NT2/D1 (cell line): ENCODE measurements around the gene TRMT2A.
A peak's percentile ranks its signal among the peaks of the same experiment; 100 is the strongest.

Experiments used
- DNase-seq: peaks from one replicate; pipeline ENCODE4 v3.0.0-alpha.2; 2011; ENCODE audit warnings: low read depth, low spot score
- H3K27me3 ChIP-seq: 2 replicates; pipeline ENCODE4 v1.6.0; 2011; ENCODE audit warnings: mild to moderate bottlenecking; ENCODE audit not compliant: insufficient read length, insufficient read depth
- H3K36me3 ChIP-seq: 2 replicates; pipeline ENCODE4 v1.6.1; 2011; ENCODE audit warnings: mild to moderate bottlenecking, low read length, mixed read lengths; ENCODE audit not compliant: insufficient read depth, insufficient read length
- H3K4me1 ChIP-seq: 2 replicates; pipeline ENCODE4 v1.5.1; 2011; ENCODE audit not compliant: insufficient read depth, insufficient read length
- H3K4me3 ChIP-seq: 2 replicates; pipeline ENCODE4 v1.5.1; 2011; ENCODE audit warnings: low read depth; ENCODE audit not compliant: insufficient read length
- H3K9ac ChIP-seq: 2 replicates; pipeline ENCODE4 v1.6.0; 2011; ENCODE audit warnings: low read depth; ENCODE audit not compliant: insufficient read length
- H3K9me3 ChIP-seq: 2 replicates; pipeline ENCODE4 v1.5.1; 2011; ENCODE audit warnings: mild to moderate bottlenecking, low read length; ENCODE audit not compliant: insufficient read depth
- SUZ12 ChIP-seq: IDR thresholded peaks from 2 replicates; pipeline ENCODE4 v1.6.1; 2011; ENCODE audit not compliant: insufficient read length, insufficient read depth; ENCODE audit errors: extremely low read depth
- YY1 ChIP-seq: IDR thresholded peaks from 2 replicates; pipeline ENCODE4 v1.6.1; 2011; ENCODE audit not compliant: insufficient read length, insufficient read depth
- ZNF274 ChIP-seq: IDR thresholded peaks from 2 replicates; pipeline ENCODE4 v1.6.1; 2011; ENCODE audit warnings: mild to moderate bottlenecking, low read depth, low read length

Gene TRMT2A

GRCh38 chr22:20136603-20136873 lies 19.5 kb upstream of the TRMT2A start:
- no peaks in the 10 kb centered on the region for H3K9me3 ChIP-seq
- H3K27me3 ChIP-seq, result no peaks in the 10 kb centered on the region
- no peak overlapping the region for H3K4me3 ChIP-seq
- DNase-seq, result no peak
- H3K36me3 ChIP-seq, result peaks cover 25% of the 10 kb centered on the region
- H3K9ac ChIP-seq, result no peak overlapping the region
- TF ChIP-seq ZNF274, result no peak
- no peak for TF ChIP-seq SUZ12
- no peak for TF ChIP-seq YY1
- peaks cover 17% of the 10 kb centered on the region for H3K4me1 ChIP-seq

- TF ChIP-seq SUZ12 (no peak), ZNF274 (no peak), YY1 (no peak)
- peaks cover 23% of the 10 kb centered on the region for H3K36me3 ChIP-seq
- no peak overlapping the region for H3K9ac ChIP-seq
Observed at GRCh38 chr22:20135806-20136602, 19.0 kb upstream of the TRMT2A start.

GRCh38 chr22:20135265-20135664 lies 18.2 kb upstream of the TRMT2A start:
- TF ChIP-seq SUZ12 (no peak), ZNF274 (no peak), YY1 (no peak)

More at GRCh38 chr22:20135806-20136602, 19.0 kb upstream of the TRMT2A start:
- DNase-seq, result no peak
- Histone ChIP-seq H3K4me3 (no peak overlapping the region), H3K9me3 (no peaks in the 10 kb centered on the region), H3K27me3 (no peaks in the 10 kb centered on the region), H3K4me1 (peaks cover 17% of the 10 kb centered on the region)

GRCh38 chr22:20133930-20134549 lies 17.0 kb upstream of the TRMT2A start:
- DNase-seq, result no peak
- Histone ChIP-seq H3K4me1 (peaks cover 21% of the 10 kb centered on the region), H3K27me3 (no peaks in the 10 kb centered on the region), H3K9me3 (no peaks in the 10 kb centered on the region), H3K9ac (no peak overlapping the region), H3K36me3 (peaks cover 8% of the 10 kb centered on the region), H3K4me3 (no peak overlapping the region)
- TF ChIP-seq SUZ12, result no peak
- TF ChIP-seq ZNF274, result no peak
- TF ChIP-seq YY1, result no peak

More at GRCh38 chr22:20135265-20135664, 18.2 kb upstream of the TRMT2A start:
- Histone ChIP-seq H3K9ac (no peak overlapping the region), H3K27me3 (no peaks in the 10 kb centered on the region), H3K4me1 (peaks cover 20% of the 10 kb centered on the region), H3K9me3 (no peaks in the 10 kb centered on the region), H3K4me3 (no peak overlapping the region), H3K36me3 (peaks cover 20% of the 10 kb centered on the region)
- DNase-seq, result no peak

- TF ChIP-seq SUZ12, result no peak
- Histone ChIP-seq H3K4me1 (peaks cover 18% of the 10 kb centered on the region), H3K27me3 (no peaks in the 10 kb centered on the region), H3K4me3 (peak overlapping the region; percentile 82), H3K36me3 (peaks cover 18% of the 10 kb centered on the region), H3K9me3 (no peaks in the 10 kb centered on the region), H3K9ac (peak overlapping the region; percentile 92)
- DNase-seq, result no peak
Observed at GRCh38 chr22:20132686-20133246, 15.7 kb upstream of the TRMT2A start.

- peak overlapping the region; percentile 92 for H3K9ac ChIP-seq
- TF ChIP-seq SUZ12, result no peak
- no peak for TF ChIP-seq ZNF274
- no peak for TF ChIP-seq YY1
- no peaks in the 10 kb centered on the region for H3K9me3 ChIP-seq
- H3K4me3 ChIP-seq, result peak overlapping the region; percentile 82
- H3K27me3 ChIP-seq, result no peaks in the 10 kb centered on the region
- H3K4me1 ChIP-seq, result peaks cover 16% of the 10 kb centered on the region
- DNase-seq, result no peak
- peaks cover 25% of the 10 kb centered on the region for H3K36me3 ChIP-seq
Observed at GRCh38 chr22:20131859-20132685, 15.0 kb upstream of the TRMT2A start.

- no peak for DNase-seq
- H3K27me3 ChIP-seq, result no peaks in the 10 kb centered on the region
- H3K36me3 ChIP-seq, result peaks cover 28% of the 10 kb centered on the region
- H3K4me3 ChIP-seq, result peak within 1 kb of the TSS; percentile 82
- no peaks in the 10 kb centered on the region for H3K9me3 ChIP-seq
- H3K4me1 ChIP-seq, result peaks cover 16% of the 10 kb centered on the region
- H3K9ac ChIP-seq, result peak within 1 kb of the TSS; percentile 92
- no peak for TF ChIP-seq YY1
- TF ChIP-seq SUZ12, result no peak
- TF ChIP-seq ZNF274, result no peak
Observed at GRCh38 chr22:20131597-20131858, 14.5 kb upstream of the TRMT2A start, which contains the start of gene ZDHHC8. TSS of gene ZDHHC8 (plus strand) at chr22:20131804. CDS start at chr22:20131948, 144 bp downstream.
